H1 (cell line): ENCODE measurements around the gene PSG3. TPM values are rescaled to one million over a fixed set of nuclear protein-coding genes. Genes with fewer than 3 reads are reported as not detected.

Experiments used
- ATF3 ChIP-seq: IDR thresholded peaks from 2 replicates; pipeline ENCODE4 v1.6.1; 2011; ENCODE audit warnings: low read depth, mild to moderate bottlenecking, low read length; ENCODE audit not compliant: insufficient read depth
- CHD7 ChIP-seq: fragments of 300-600 bp; sonication (generic); IDR thresholded peaks from 2 replicates; pipeline ENCODE4 v1.7.1; 2012; ENCODE audit warnings: low read length, moderate library complexity, mild to moderate bottlenecking, inconsistent platforms; ENCODE audit not compliant: insufficient replicate concordance
- RFX5 ChIP-seq: IDR thresholded peaks from 2 replicates; pipeline ENCODE4 v1.6.1; 2011; ENCODE audit warnings: low read depth, low read length, improper control_type of control experiment, borderline replicate concordance
- SUZ12 ChIP-seq: fragments of 200-600 bp; sonication (generic); IDR thresholded peaks from 2 replicates; pipeline ENCODE4 v1.6.1; 2012; ENCODE audit warnings: mild to moderate bottlenecking, inconsistent platforms, low read length, moderate library complexity, mixed read lengths
- polyA plus RNA-seq, 7 experiments: library from polyadenylated mRNA; depleted of rRNA in 3 of 7; stranded (reverse) in 5 of 7; unstranded in 2 of 7; fragments of >200 nt in 5 of 7; fragments of 200-250 nt in 2 of 7; gene quantifications; 1 replicate in 5 of 7; 2 replicates in 1 of 7; 4 replicates in 1 of 7; pipeline versions ENCODE4 v1.2.1 to v1.2.3, GENCODE V29; 2011 to 2013; ENCODE audit warnings: missing spikeins in 2 of 7, mixed read lengths in 2 of 7
- total RNA-seq: library from RNA; stranded (reverse); fragmentation: NEBNext Ultra II Directional; extraction: Animal tissue kit (Norgen Biotek cat#: 25700); gene quantifications from 2 replicates; pipeline ENCODE4 v1.2.1, GENCODE V29; 2021

The PSG3 gene
- total and polyA plus RNA-seq, 2 of the 8 experiments (the other 6 are each of a cell fraction or from before 2014, with no cell fraction given), result not detected

- TF ChIP-seq CHD7 (no peak), RFX5 (no peak), SUZ12 (no peak), ATF3 (no peak)
Measured at GRCh38 chr19:42762789-42763188, 22.5 kb upstream of the PSG3 start (continued).
